Osteocyte (in vitro differentiated cells): ENCODE measurements around the gene IL22RA2. TPM values are rescaled to one million over a fixed set of nuclear protein-coding genes. Genes with fewer than 3 reads are reported as not detected.

ENCODE experiments used
- DNase-seq: peaks from one replicate; pipeline ENCODE4 v3.0.0; 2021; ENCODE audit warnings: mixed read lengths; ENCODE audit not compliant: unreplicated experiment; ENCODE audit errors: extremely low spot score
- H3K27ac Mint-ChIP-seq: one replicate; pipeline ENCODE4 v1.8.0; 2021; ENCODE audit warnings: mild to moderate bottlenecking, mixed read lengths; ENCODE audit not compliant: unreplicated experiment
- H3K27me3 Mint-ChIP-seq: one replicate; pipeline ENCODE4 v1.8.0; 2021; ENCODE audit warnings: mixed read lengths; ENCODE audit not compliant: unreplicated experiment
- H3K36me3 Mint-ChIP-seq: one replicate; pipeline ENCODE4 v1.8.0; 2021; ENCODE audit warnings: mixed read lengths; ENCODE audit not compliant: unreplicated experiment
- H3K4me1 Mint-ChIP-seq: one replicate; pipeline ENCODE4 v1.8.0; 2021; ENCODE audit warnings: mixed read lengths; ENCODE audit not compliant: unreplicated experiment
- H3K4me3 Mint-ChIP-seq: one replicate; pipeline ENCODE4 v1.8.0; 2021; ENCODE audit warnings: mild to moderate bottlenecking, moderate library complexity, mixed read lengths; ENCODE audit not compliant: unreplicated experiment
- H3K9me3 Mint-ChIP-seq: one replicate; pipeline ENCODE4 v1.8.0; 2021; ENCODE audit warnings: mixed read lengths; ENCODE audit not compliant: unreplicated experiment
- CTCF ChIP-seq: fragments of 200-600 bp; sonication (generic); IDR thresholded peaks from 2 replicates; pipeline ENCODE4 v1.5.0; 2021; ENCODE audit warnings: antibody characterized with exemption, mild to moderate bottlenecking, moderate library complexity
- total RNA-seq: library from RNA; stranded (reverse); gene quantifications from 2 replicates; pipeline ENCODE4 v1.2.1, GENCODE V29; 2021

The IL22RA2 gene
- total RNA-seq, 1 donor from 2014 or later: not detected

- no peaks in the 10 kb centered on the region for H3K27me3 Mint-ChIP-seq
- H3K9me3 Mint-ChIP-seq: no peaks in the 10 kb centered on the region
- no peak for DNase-seq
- peaks cover 70% of the 10 kb centered on the region for H3K4me1 Mint-ChIP-seq
- no peak for TF ChIP-seq CTCF
- no peak overlapping the region for H3K27ac Mint-ChIP-seq
- H3K36me3 Mint-ChIP-seq: peaks cover 2% of the 10 kb centered on the region
- no peak overlapping the region for H3K4me3 Mint-ChIP-seq
Observed at GRCh38 chr6:137214931-137215330, 41.5 kb upstream of the IL22RA2 start.

- Mint-ChIP-seq H3K4me1 (peaks cover 68% of the 10 kb centered on the region), H3K27ac (no peak overlapping the region), H3K4me3 (no peak overlapping the region), H3K9me3 (peaks cover 3% of the 10 kb centered on the region), H3K36me3 (peaks cover 5% of the 10 kb centered on the region), H3K27me3 (no peaks in the 10 kb centered on the region)
- no peak for TF ChIP-seq CTCF
- DNase-seq: no peak
Observed at GRCh38 chr6:137213813-137214212, 40.4 kb upstream of the IL22RA2 start.

- no peak for TF ChIP-seq CTCF
- no peaks in the 10 kb centered on the region for H3K27me3 Mint-ChIP-seq
- no peak for DNase-seq
- peaks cover 5% of the 10 kb centered on the region for H3K36me3 Mint-ChIP-seq
- no peak overlapping the region for H3K27ac Mint-ChIP-seq
- H3K9me3 Mint-ChIP-seq: peaks cover 3% of the 10 kb centered on the region
- peaks cover 65% of the 10 kb centered on the region for H3K4me1 Mint-ChIP-seq
- H3K4me3 Mint-ChIP-seq: no peak overlapping the region
Observed at GRCh38 chr6:137213331-137213740, 39.9 kb upstream of the IL22RA2 start.

GRCh38 chr6:137211910-137212309 lies 38.5 kb upstream of the IL22RA2 start:
- no peak for TF ChIP-seq CTCF
- H3K27ac Mint-ChIP-seq: no peak overlapping the region
- no peaks in the 10 kb centered on the region for H3K27me3 Mint-ChIP-seq
- H3K4me1 Mint-ChIP-seq: peaks cover 54% of the 10 kb centered on the region
- H3K36me3 Mint-ChIP-seq: peaks cover 11% of the 10 kb centered on the region
- peaks cover 3% of the 10 kb centered on the region for H3K9me3 Mint-ChIP-seq
- H3K4me3 Mint-ChIP-seq: no peak overlapping the region
- no peak for DNase-seq

- DNase-seq: no peak
- H3K9me3 Mint-ChIP-seq: peaks cover 3% of the 10 kb centered on the region
- no peak for TF ChIP-seq CTCF
- peaks cover 47% of the 10 kb centered on the region for H3K4me1 Mint-ChIP-seq
- H3K27me3 Mint-ChIP-seq: no peaks in the 10 kb centered on the region
- H3K36me3 Mint-ChIP-seq: peaks cover 14% of the 10 kb centered on the region
- no peak overlapping the region for H3K4me3 Mint-ChIP-seq
- peak overlapping the region; percentile 11 for H3K27ac Mint-ChIP-seq
Observed at GRCh38 chr6:137210903-137211302, 37.5 kb upstream of the IL22RA2 start.
